A673 (cell line): Measurements from ENCODE around the gene SLC2A9. TPM values are rescaled to one million over a fixed set of nuclear protein-coding genes. Genes with fewer than 3 reads are reported as not detected.

Experiments used
- BruUV-seq: library from RNA; stranded (reverse); fragments of 400-500 nt; replicated peaks from 2 replicates; lab custom pipeline; 2021; lab: Mats Ljungman, UMichigan
- CTCF ChIA-PET: fragments of 300-600 bp; sonication (Branson Sonifier 250); formaldehyde crosslinking; loops from one replicate; lab custom pipeline; 2022; ENCODE audit warnings: antibody characterized with exemption; lab: Charles Lee
- POLR2A ChIA-PET: fragments of 300-600 bp; sonication (Branson Sonifier 250); formaldehyde crosslinking; loops from one replicate; lab custom pipeline; 2022; ENCODE audit warnings: antibody characterized with exemption; ENCODE audit not compliant: low non-redundant PET; lab: Charles Lee
- DNase-seq: peaks from one replicate; pipeline ENCODE4 v3.0.0-alpha.2; 2015; ENCODE audit warnings: low spot score
- H3K27ac ChIP-seq: fragments of 200-600 bp; sonication (generic); 2 replicates; pipeline ENCODE4 v1.5.1; 2016; ENCODE audit warnings: mixed run types, low read depth, mild to moderate bottlenecking, mixed read lengths, antibody characterized with exemption, low read length; ENCODE audit not compliant: poor library complexity, severe bottlenecking
- H3K27me3 ChIP-seq: fragments of 200-600 bp; sonication (generic); replicated peaks from 2 replicates; pipeline ENCODE4 v1.6.1; 2017; ENCODE audit warnings: mixed run types, low read depth, mild to moderate bottlenecking, mixed read lengths, antibody characterized with exemption, low read length; ENCODE audit not compliant: insufficient read depth, poor library complexity
- H3K36me3 ChIP-seq: fragments of 200-600 bp; sonication (generic); 2 replicates; pipeline ENCODE4 v1.6.1; 2016; ENCODE audit warnings: mixed run types, mild to moderate bottlenecking, mixed read lengths, antibody characterized with exemption, low read length; ENCODE audit not compliant: insufficient read depth, poor library complexity, severe bottlenecking
- H3K4me1 ChIP-seq: fragments of 200-600 bp; sonication (generic); 2 replicates; pipeline ENCODE4 v1.6.1; 2017; ENCODE audit warnings: mixed run types, mild to moderate bottlenecking, mixed read lengths, antibody characterized with exemption, low read length; ENCODE audit not compliant: insufficient read depth, poor library complexity, severe bottlenecking
- H3K4me3 ChIP-seq: fragments of 200-600 bp; sonication (generic); 2 replicates; pipeline ENCODE4 v1.5.1; 2016; ENCODE audit warnings: low read depth, mixed run types, mild to moderate bottlenecking, mixed read lengths, low read length; ENCODE audit not compliant: poor library complexity, severe bottlenecking
- H3K9me3 ChIP-seq: fragments of 200-600 bp; sonication (generic); 2 replicates; pipeline ENCODE4 v1.6.1; 2016; ENCODE audit warnings: mixed run types, low read depth, mild to moderate bottlenecking, mixed read lengths, antibody characterized with exemption, low read length; ENCODE audit not compliant: poor library complexity, severe bottlenecking
- EZH2 ChIP-seq: fragments of 200-600 bp; sonication (generic); IDR thresholded peaks from 2 replicates; pipeline ENCODE4 v1.6.1; 2017; ENCODE audit warnings: borderline replicate concordance, low read depth, mild to moderate bottlenecking, mixed read lengths, antibody characterized with exemption, low read length; ENCODE audit not compliant: poor library complexity, severe bottlenecking
- intact Hi-C: fragments of 100-400 bp; cut with micrococcal nuclease; formaldehyde crosslinking; loops from one replicate; pipeline ENCODE4 v1.10.0; 2022; ENCODE audit not compliant: unreplicated experiment
- total RNA-seq: library from RNA; stranded (reverse); gene quantifications from 2 replicates; pipeline ENCODE4 v1.2.3, GENCODE V29; 2021
- TF ChIP-seq, protein P1 (sequence below): fragments of 300-800, 200-600 bp; sonication (generic); conservative IDR thresholded peaks from 2 replicates; pipeline ENCODE4 v1.5.1; 2017; ENCODE audit warnings: low read depth, mild to moderate bottlenecking, antibody characterized with exemption, low read length, moderate library complexity, mixed read lengths

Gene SLC2A9
- total RNA-seq, 1 experiment from 2014 or later = not detected

DNA sequence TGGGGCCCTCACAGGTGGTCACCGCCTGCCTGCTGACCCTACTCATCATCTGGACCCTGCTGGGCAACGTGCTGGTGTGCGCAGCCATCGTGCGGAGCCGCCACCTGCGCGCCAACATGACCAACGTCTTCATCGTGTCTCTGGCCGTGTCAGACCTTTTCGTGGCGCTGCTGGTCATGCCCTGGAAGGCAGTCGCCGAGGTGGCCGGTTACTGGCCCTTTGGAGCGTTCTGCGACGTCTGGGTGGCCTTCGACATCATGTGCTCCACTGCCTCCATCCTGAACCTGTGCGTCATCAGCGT is 239.2 kb downstream of the SLC2A9 start:
- ChIA-PET POLR2A (no interaction called here), CTCF (no interaction called here)
- Histone ChIP-seq H3K36me3 (no peaks in the 10 kb centered on the region), H3K4me3 (no peak overlapping the region), H3K27me3 (no peaks in the 10 kb centered on the region), H3K4me1 (no peaks in the 10 kb centered on the region), H3K27ac (no peak overlapping the region), H3K9me3 (no peaks in the 10 kb centered on the region)
- BruUV-seq = no TSS peak
- DNase-seq = no peak
- TF ChIP-seq, protein P1, sequence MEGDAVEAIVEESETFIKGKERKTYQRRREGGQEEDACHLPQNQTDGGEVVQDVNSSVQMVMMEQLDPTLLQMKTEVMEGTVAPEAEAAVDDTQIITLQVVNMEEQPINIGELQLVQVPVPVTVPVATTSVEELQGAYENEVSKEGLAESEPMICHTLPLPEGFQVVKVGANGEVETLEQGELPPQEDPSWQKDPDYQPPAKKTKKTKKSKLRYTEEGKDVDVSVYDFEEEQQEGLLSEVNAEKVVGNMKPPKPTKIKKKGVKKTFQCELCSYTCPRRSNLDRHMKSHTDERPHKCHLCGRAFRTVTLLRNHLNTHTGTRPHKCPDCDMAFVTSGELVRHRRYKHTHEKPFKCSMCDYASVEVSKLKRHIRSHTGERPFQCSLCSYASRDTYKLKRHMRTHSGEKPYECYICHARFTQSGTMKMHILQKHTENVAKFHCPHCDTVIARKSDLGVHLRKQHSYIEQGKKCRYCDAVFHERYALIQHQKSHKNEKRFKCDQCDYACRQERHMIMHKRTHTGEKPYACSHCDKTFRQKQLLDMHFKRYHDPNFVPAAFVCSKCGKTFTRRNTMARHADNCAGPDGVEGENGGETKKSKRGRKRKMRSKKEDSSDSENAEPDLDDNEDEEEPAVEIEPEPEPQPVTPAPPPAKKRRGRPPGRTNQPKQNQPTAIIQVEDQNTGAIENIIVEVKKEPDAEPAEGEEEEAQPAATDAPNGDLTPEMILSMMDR = no peak
- TF ChIP-seq EZH2 = no peak
- intact Hi-C loops = no loop called here

DNA sequence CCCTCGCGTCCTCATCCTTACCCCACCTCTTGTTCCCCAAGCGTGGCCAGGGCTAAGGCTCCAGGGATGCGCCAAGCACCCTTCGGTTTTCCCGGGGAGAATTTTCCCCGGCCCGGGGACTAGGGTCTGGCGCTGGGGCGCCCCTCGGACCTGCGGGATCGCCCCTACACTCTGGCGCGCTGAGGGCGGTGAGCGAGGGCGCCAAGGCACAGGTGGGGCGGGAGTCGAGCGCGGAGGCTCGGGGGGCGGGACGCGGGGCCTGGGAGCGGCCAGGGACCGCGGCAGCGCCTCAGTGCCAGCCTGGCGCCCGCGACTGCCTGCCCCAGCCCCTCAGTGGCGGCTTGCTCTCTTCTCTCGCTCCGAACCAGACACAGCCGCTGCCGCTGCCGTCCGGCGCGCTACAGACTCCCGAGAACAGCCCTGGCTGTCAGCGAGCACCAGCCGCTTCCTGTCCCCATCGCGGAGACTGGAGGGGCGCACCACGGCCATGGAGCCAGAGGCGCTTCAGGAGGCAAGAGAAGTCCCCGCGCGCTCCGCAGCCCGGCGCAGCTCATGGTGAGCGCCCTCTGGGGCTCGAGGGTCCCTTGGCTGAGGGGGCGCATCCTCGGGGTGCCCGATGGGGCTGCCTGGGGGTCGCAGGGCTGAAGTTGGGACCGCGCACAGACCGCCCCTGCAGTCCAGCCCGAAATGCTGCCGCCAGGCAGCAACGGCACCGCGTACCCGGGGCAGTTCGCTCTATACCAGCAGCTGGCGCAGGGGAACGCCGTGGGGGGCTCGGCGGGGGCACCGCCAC is 239.8 kb downstream of the SLC2A9 start, which contains the start of gene DRD5:
DRD5 (plus strand) TSS at position 292 of the 793 bp plus-strand sequence; CDS start at position 688, 396 bp downstream.
- Histone ChIP-seq H3K9me3 (no peaks in the 10 kb centered on the region), H3K36me3 (no peaks in the 10 kb centered on the region), H3K4me1 (no peaks in the 10 kb centered on the region), H3K27me3 (no peaks in the 10 kb centered on the region), H3K4me3 (no peak within 1 kb of the TSS), H3K27ac (no peak within 1 kb of the TSS)
- DNase-seq = no peak
- TF ChIP-seq EZH2 = no peak
- TF ChIP-seq, protein P1 = no peak
- ChIA-PET CTCF (no interaction called here), POLR2A (no interaction called here)
- BruUV-seq = no TSS peak
- intact Hi-C loops = no loop called here

Other genes starting within 250 kb of the SLC2A9 start
- not detected in 2 replicates for gene DRD5, start 239.9 kb downstream of the SLC2A9 start, total RNA-seq
- 196 and 227 TPM in 2 replicates for gene WDR1, start 95.3 kb upstream of the SLC2A9 start, total RNA-seq